ENCODE measurements around the gene ARG2. TPM values are rescaled to one million over a fixed set of nuclear protein-coding genes. Genes with fewer than 3 reads are reported as not detected.

The ARG2 gene
- total and polyA plus RNA-seq, 10 of the 15 experiments (the other 5 are each of a cell fraction or from before 2014, with no cell fraction given) = 0.48 to 7.8 (median 1.1) TPM

DNA sequence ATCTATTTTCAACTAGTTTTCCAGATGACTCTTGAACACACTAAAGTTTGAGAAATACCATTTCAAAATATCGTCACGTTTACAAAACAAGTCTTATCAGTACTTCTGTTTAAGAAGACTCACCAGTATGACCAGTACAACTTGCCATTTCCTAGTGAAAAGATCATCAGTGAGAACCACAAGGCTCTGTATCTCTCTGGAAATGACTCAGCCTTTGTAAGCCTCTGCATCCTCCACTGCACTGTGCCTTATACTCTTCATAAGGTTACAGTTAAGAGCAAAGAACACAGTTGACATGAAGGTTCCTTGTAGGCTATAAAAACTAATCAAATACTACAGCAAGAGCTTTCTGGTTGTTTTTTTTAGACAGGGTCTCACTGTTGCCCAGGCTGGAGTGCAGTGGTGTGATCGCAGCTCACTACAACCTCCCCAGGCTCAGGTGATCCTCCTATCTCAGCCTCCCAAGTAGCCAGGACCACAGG lies 60.4 kb downstream of the ARG2 start (continued):
- TF ChIP-seq PAX5 (IDR thresholded peaks at IDR 0.05; ENCODE audit: borderline replicate concordance, low read depth, low read length) = peak; percentile 61; the same call in 1 of the 2 replicates
- TF ChIP-seq NFIC (IDR thresholded peaks at IDR 0.05; ENCODE audit: low read depth, low read length) = peak; percentile 82
- TF ChIP-seq SPI1 (IDR thresholded peaks at IDR 0.05; ENCODE audit: borderline replicate concordance, insufficient read depth, low read depth, low read length) = no peak
- no peak for TF ChIP-seq ASH2L (IDR thresholded peaks at IDR 0.05; ENCODE audit: borderline replicate concordance, low read depth)
- TF ChIP-seq ETV6 (conservative IDR thresholded peaks at IDR 0.05 in 1 of 2, IDR thresholded peaks at IDR 0.05 in 1 of 2; ENCODE audit: borderline replicate concordance in 1 of 2, low read depth in 1 of 2) = peak in 1 of 2 experiments; percentile 83; a peak in 1 of 4 replicates
- TF ChIP-seq RUNX3 (IDR thresholded peaks at IDR 0.05; ENCODE audit: low read length) = peak; percentile 98
- TF ChIP-seq CBX5 (IDR thresholded peaks at IDR 0.05; ENCODE audit: low read depth) = peak; percentile 67; the same call in 1 of the 2 replicates
- peak; percentile 85 for TF ChIP-seq IKZF1 (conservative IDR thresholded peaks at IDR 0.05)
- no peak for TF ChIP-seq SP1 (IDR thresholded peaks at IDR 0.05; ENCODE audit: low read depth, low read length)
- TF ChIP-seq MEF2A (IDR thresholded peaks at IDR 0.05; ENCODE audit: insufficient read depth, low read depth, low read length) = 0 out of 2 replicates have a peak, but pooled peaks have one; percentile 28
- TF ChIP-seq CEBPB (IDR thresholded peaks at IDR 0.05; ENCODE audit: borderline replicate concordance in 1 of 2, low read depth in 2 of 2, low read length in 2 of 2) = 0 out of 4 replicates have a peak, but pooled peaks of 1 of the 2 experiments have one; percentile 67
- peak; percentile 68 for TF ChIP-seq CREB1 (IDR thresholded peaks at IDR 0.05; ENCODE audit: low read depth)
- TF ChIP-seq, protein P1, sequence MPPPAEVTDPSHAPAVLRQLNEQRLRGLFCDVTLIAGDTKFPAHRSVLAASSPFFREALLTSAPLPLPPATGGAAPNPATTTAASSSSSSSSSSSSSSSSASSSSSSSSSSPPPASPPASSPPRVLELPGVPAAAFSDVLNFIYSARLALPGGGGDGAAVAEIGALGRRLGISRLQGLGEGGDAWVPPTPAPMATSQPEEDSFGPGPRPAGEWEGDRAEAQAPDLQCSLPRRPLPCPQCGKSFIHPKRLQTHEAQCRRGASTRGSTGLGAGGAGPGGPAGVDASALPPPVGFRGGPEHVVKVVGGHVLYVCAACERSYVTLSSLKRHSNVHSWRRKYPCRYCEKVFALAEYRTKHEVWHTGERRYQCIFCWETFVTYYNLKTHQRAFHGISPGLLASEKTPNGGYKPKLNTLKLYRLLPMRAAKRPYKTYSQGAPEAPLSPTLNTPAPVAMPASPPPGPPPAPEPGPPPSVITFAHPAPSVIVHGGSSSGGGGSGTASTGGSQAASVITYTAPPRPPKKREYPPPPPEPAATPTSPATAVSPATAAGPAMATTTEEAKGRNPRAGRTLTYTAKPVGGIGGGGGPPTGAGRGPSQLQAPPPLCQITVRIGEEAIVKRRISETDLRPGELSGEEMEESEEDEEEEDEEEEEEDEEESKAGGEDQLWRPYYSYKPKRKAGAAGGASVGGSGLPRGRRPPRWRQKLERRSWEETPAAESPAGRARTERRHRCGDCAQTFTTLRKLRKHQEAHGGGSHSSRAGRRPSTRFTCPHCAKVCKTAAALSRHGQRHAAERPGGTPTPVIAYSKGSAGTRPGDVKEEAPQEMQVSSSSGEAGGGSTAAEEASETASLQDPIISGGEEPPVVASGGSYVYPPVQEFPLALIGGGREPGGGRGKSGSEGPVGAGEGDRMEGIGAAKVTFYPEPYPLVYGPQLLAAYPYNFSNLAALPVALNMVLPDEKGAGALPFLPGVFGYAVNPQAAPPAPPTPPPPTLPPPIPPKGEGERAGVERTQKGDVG (CRISPR knock-in tag; IDR thresholded peaks at IDR 0.05) = no peak
- TF ChIP-seq, protein P2, sequence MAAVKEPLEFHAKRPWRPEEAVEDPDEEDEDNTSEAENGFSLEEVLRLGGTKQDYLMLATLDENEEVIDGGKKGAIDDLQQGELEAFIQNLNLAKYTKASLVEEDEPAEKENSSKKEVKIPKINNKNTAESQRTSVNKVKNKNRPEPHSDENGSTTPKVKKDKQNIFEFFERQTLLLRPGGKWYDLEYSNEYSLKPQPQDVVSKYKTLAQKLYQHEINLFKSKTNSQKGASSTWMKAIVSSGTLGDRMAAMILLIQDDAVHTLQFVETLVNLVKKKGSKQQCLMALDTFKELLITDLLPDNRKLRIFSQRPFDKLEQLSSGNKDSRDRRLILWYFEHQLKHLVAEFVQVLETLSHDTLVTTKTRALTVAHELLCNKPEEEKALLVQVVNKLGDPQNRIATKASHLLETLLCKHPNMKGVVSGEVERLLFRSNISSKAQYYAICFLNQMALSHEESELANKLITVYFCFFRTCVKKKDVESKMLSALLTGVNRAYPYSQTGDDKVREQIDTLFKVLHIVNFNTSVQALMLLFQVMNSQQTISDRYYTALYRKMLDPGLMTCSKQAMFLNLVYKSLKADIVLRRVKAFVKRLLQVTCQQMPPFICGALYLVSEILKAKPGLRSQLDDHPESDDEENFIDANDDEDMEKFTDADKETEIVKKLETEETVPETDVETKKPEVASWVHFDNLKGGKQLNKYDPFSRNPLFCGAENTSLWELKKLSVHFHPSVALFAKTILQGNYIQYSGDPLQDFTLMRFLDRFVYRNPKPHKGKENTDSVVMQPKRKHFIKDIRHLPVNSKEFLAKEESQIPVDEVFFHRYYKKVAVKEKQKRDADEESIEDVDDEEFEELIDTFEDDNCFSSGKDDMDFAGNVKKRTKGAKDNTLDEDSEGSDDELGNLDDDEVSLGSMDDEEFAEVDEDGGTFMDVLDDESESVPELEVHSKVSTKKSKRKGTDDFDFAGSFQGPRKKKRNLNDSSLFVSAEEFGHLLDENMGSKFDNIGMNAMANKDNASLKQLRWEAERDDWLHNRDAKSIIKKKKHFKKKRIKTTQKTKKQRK (IDR thresholded peaks at IDR 0.05; ENCODE audit: low read depth, low read length) = no peak
- TF ChIP-seq, protein P3, sequence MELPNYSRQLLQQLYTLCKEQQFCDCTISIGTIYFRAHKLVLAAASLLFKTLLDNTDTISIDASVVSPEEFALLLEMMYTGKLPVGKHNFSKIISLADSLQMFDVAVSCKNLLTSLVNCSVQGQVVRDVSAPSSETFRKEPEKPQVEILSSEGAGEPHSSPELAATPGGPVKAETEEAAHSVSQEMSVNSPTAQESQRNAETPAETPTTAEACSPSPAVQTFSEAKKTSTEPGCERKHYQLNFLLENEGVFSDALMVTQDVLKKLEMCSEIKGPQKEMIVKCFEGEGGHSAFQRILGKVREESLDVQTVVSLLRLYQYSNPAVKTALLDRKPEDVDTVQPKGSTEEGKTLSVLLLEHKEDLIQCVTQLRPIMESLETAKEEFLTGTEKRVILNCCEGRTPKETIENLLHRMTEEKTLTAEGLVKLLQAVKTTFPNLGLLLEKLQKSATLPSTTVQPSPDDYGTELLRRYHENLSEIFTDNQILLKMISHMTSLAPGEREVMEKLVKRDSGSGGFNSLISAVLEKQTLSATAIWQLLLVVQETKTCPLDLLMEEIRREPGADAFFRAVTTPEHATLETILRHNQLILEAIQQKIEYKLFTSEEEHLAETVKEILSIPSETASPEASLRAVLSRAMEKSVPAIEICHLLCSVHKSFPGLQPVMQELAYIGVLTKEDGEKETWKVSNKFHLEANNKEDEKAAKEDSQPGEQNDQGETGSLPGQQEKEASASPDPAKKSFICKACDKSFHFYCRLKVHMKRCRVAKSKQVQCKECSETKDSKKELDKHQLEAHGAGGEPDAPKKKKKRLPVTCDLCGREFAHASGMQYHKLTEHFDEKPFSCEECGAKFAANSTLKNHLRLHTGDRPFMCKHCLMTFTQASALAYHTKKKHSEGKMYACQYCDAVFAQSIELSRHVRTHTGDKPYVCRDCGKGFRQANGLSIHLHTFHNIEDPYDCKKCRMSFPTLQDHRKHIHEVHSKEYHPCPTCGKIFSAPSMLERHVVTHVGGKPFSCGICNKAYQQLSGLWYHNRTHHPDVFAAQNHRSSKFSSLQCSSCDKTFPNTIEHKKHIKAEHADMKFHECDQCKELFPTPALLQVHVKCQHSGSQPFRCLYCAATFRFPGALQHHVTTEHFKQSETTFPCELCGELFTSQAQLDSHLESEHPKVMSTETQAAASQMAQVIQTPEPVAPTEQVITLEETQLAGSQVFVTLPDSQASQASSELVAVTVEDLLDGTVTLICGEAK (IDR thresholded peaks at IDR 0.05; ENCODE audit: borderline replicate concordance) = no peak
- TF ChIP-seq POLR2A (IDR thresholded peaks at IDR 0.05; ENCODE audit: low read depth, low read length) = no peak
